B cell (primary cell): ENCODE data around the gene CD200. TPM values are rescaled to one million over a fixed set of nuclear protein-coding genes. Genes with fewer than 3 reads are reported as not detected.
"Not testable (repeated sequence)": the region's sequence is repeated elsewhere in the genome, so short reads cannot be mapped to it uniquely, and the experiment has no call there.

Experiments used
- ATAC-seq: fragments of 200-7000 bp; cut with Tn5 transposase; one replicate; pipeline ENCODE4 v1.10.0; 2021; ENCODE audit warnings: low read depth, mild to moderate bottlenecking, moderate number of reproducible peaks, moderate library complexity
- CTCF ChIA-PET: fragments of 350-600 bp; sonication (Branson Sonifier 250); formaldehyde crosslinking; loops from one replicate; lab custom pipeline; 2021; ENCODE audit warnings: antibody characterized with exemption, inconsistent platforms; lab: Charles Lee
- POLR2A ChIA-PET: fragments of 350-600 bp; sonication (Branson Sonifier 250); formaldehyde crosslinking; loops from one replicate; lab custom pipeline; 2021; ENCODE audit warnings: antibody characterized with exemption; lab: Charles Lee
- DNase-seq: peaks from one replicate; pipeline ENCODE4 v3.0.0; 2013
- H2AFZ ChIP-seq: 2 replicates; pipeline ENCODE4 v1.6.1; 2012; ENCODE audit warnings: mild to moderate bottlenecking, low read depth, low read length; ENCODE audit not compliant: insufficient read depth, poor library complexity, severe bottlenecking
- H3K27ac ChIP-seq, 2 donors: 1 replicate in 1 of 2; 2 replicates in 1 of 2; pipeline ENCODE4 v1.5.1; 2012 to 2013; ENCODE audit warnings: low read length in 2 of 2, mild to moderate bottlenecking in 2 of 2, moderate library complexity in 1 of 2
- H3K27me3 ChIP-seq, 4 experiments: fragments of 200-600 bp in 1 of 4; sonication (generic) in 1 of 4; replicated peaks in 1 of 4; 1 replicate in 2 of 4; 2 replicates in 2 of 4; pipeline versions ENCODE4 v1.6.1 to v1.7.0; 2013 to 2016; ENCODE audit warnings: low read length in 3 of 4, mild to moderate bottlenecking in 2 of 4, mixed read lengths in 1 of 4, moderate library complexity in 1 of 4; ENCODE audit not compliant: insufficient read depth in 4 of 4, control insufficient read depth in 3 of 4; ENCODE audit errors: control extremely low read depth in 1 of 4
- H3K36me3 ChIP-seq, 2 experiments: replicated peaks in 1 of 2; 1 replicate in 1 of 2; 2 replicates in 1 of 2; pipeline versions ENCODE4 v1.6.1 to v1.7.1; 2013; ENCODE audit warnings: low read length in 1 of 2; ENCODE audit not compliant: insufficient read depth in 2 of 2, control insufficient read depth in 1 of 2; ENCODE audit errors: control extremely low read depth in 1 of 2, extremely low read depth in 1 of 2
- H3K4me1 ChIP-seq, 2 donors: fragments of 200-600 bp in 1 of 2; sonication (generic) in 1 of 2; 1 replicate in 1 of 2; 2 replicates in 1 of 2; pipeline versions ENCODE4 v1.5.1 to v1.6.1; 2013 to 2017; ENCODE audit warnings: low read length in 2 of 2; ENCODE audit not compliant: control insufficient read depth in 2 of 2, insufficient read depth in 2 of 2
- H3K4me2 ChIP-seq: replicated peaks from 2 replicates; pipeline ENCODE3; 2012; ENCODE audit warnings: mild to moderate bottlenecking, low read depth, low read length; ENCODE audit not compliant: poor library complexity, severe bottlenecking
- H3K4me3 ChIP-seq, 5 experiments: fragments of 200-600 bp in 1 of 5; sonication (generic) in 1 of 5; 1 replicate in 3 of 5; 2 replicates in 2 of 5; pipeline versions ENCODE4 v1.5.1 to v1.7.0; 2011 to 2016; ENCODE audit warnings: low read length in 4 of 5, mild to moderate bottlenecking in 4 of 5, low read depth in 2 of 5, control low read depth in 1 of 5, moderate library complexity in 1 of 5; ENCODE audit not compliant: insufficient read depth in 1 of 5; ENCODE audit errors: control extremely low read depth in 1 of 5, extremely low read depth in 1 of 5
- H3K79me2 ChIP-seq: fragments of 200-600 bp; sonication (generic); one replicate; pipeline ENCODE4 v1.6.0; 2016; ENCODE audit warnings: low read length; ENCODE audit not compliant: control insufficient read depth, insufficient read depth
- H3K9ac ChIP-seq: fragments of 200-600 bp; sonication (generic); 2 replicates; pipeline ENCODE4 v1.6.1; 2017; ENCODE audit warnings: mild to moderate bottlenecking, low read length, moderate library complexity
- H3K9me3 ChIP-seq, 3 donors: one replicate each; pipeline versions ENCODE4 v1.6.1 to v1.7.1; 2013; ENCODE audit warnings: low read length in 2 of 3; ENCODE audit not compliant: control insufficient read depth in 2 of 3, insufficient read depth in 1 of 3; ENCODE audit errors: control extremely low read depth in 1 of 3
- H4K20me1 ChIP-seq: 2 replicates; pipeline ENCODE4 v1.6.0; 2012; ENCODE audit warnings: mild to moderate bottlenecking, low read length; ENCODE audit not compliant: insufficient read depth, control insufficient read depth, poor library complexity, severe bottlenecking
- H3K27ac Mint-ChIP-seq: one replicate; pipeline ENCODE4 v1.8.0; 2021; ENCODE audit warnings: mixed read lengths
- H3K27me3 Mint-ChIP-seq: one replicate; pipeline ENCODE4 v1.8.0; 2021; ENCODE audit warnings: mixed read lengths
- H3K4me1 Mint-ChIP-seq: one replicate; pipeline ENCODE4 v1.8.0; 2021; ENCODE audit warnings: mixed read lengths
- H3K4me3 Mint-ChIP-seq: one replicate; pipeline ENCODE4 v1.8.0; 2021; ENCODE audit warnings: mixed read lengths
- H3K9me3 Mint-ChIP-seq: one replicate; pipeline ENCODE4 v1.8.0; 2022; ENCODE audit warnings: mixed read lengths; ENCODE audit not compliant: insufficient read depth
- CTCF ChIP-seq: fragments of 200-600 bp; IDR thresholded peaks from one replicate; pipeline ENCODE4 v1.8.0; 2022; ENCODE audit warnings: antibody characterized with exemption, mild to moderate bottlenecking
- EZH2 ChIP-seq: IDR thresholded peaks from 2 replicates; pipeline ENCODE4 v1.6.1; 2012; ENCODE audit warnings: borderline replicate concordance, low read depth, mild to moderate bottlenecking, moderate library complexity, low read length; ENCODE audit not compliant: insufficient read depth, poor library complexity, severe bottlenecking
- WGBS: methylation state at CpG from one replicate; pipeline ENCODE4 v1.1.5; 2013; ENCODE audit warnings: missing lambda C conversion rate; ENCODE audit not compliant: insufficient coverage; 5-methylcytosine and 5-hydroxymethylcytosine counted together
- intact Hi-C: fragments of 100-400 bp; cut with micrococcal nuclease; formaldehyde crosslinking; loops from one replicate; pipeline ENCODE4 v1.10.0; 2022
- polyA plus RNA-seq: library from polyadenylated mRNA; depleted of rRNA; stranded (reverse); fragments of >200 nt; gene quantifications from 2 replicates; pipeline ENCODE4 v1.2.3, GENCODE V29; 2012
- total RNA-seq, 2 donors: library from RNA; stranded (reverse); fragments of 120-200 nt in 1 of 2; gene quantifications; 1 replicate in 1 of 2; 2 replicates in 1 of 2; pipeline versions ENCODE4 v1.2.3 to v1.2.4, GENCODE V29; 2013 to 2022

Gene CD200
- total and polyA plus RNA-seq, 2 donors (not counting 1 experiment from before 2014, with no cell fraction given): 35.0 to 49.9 TPM

GRCh38 chr3:112401617-112402016, 68.7 kb downstream of the CD200 start:
- no CpG with 5 or more reads among the region's 2 CpGs for WGBS

GRCh38 chr3:112403103-112403502, 70.1 kb downstream of the CD200 start:
- Histone ChIP-seq H3K27me3 (no peaks in the 10 kb centered on the region), H4K20me1 (no peaks in the 10 kb centered on the region), H3K4me3 (no peak overlapping the region), H3K27ac (no peak overlapping the region), H3K79me2 (no peaks in the 10 kb centered on the region), H3K4me1 (peaks cover 12 to 15% of the 10 kb centered on the region in 2 donors), H2AFZ (no peak overlapping the region), H3K4me2 (no peak overlapping the region), H3K9ac (no peak overlapping the region), H3K36me3 (no peaks in the 10 kb centered on the region), H3K9me3 (no peaks in the 10 kb centered on the region)
- Mint-ChIP-seq H3K9me3 (no peaks in the 10 kb centered on the region), H3K4me1 (peaks cover 16% of the 10 kb centered on the region), H3K4me3 (no peak overlapping the region), H3K27me3 (no peaks in the 10 kb centered on the region), H3K27ac (no peak overlapping the region)
- intact Hi-C loops: loop anchor here (10.0 kb wide), 1 partner anchor 48 kb away; no protein-coding TSS in a partner anchor
- DNase-seq (no peak), ATAC-seq (no peak)
- TF ChIP-seq EZH2 (no peak), CTCF (no peak)
- WGBS: 100% methylated on average over 1 of the region's 2 CpGs
- CTCF ChIA-PET: interaction anchor here (1.3 kb wide), 1 partner anchor 99 kb away, joined by 3 read pairs; no protein-coding TSS in a partner anchor
- POLR2A ChIA-PET: no interaction called here

More at GRCh38 chr3:112401617-112402016, 68.7 kb downstream of the CD200 start:
- intact Hi-C loops: loop anchor here (10.0 kb wide), 1 partner anchor 47 kb away; no protein-coding TSS in a partner anchor
- no peaks in the 10 kb centered on the region for H3K9me3 Mint-ChIP-seq
- ATAC-seq (no peak), DNase-seq (no peak)
- TF ChIP-seq EZH2: no peak
- TF ChIP-seq CTCF: no peak
- no peaks in the 10 kb centered on the region for H3K27me3 ChIP-seq
- peaks cover 3% of the 10 kb centered on the region for H3K4me1 Mint-ChIP-seq
- no peak overlapping the region for H2AFZ ChIP-seq
- ChIA-PET CTCF (interaction anchor here (1.0 kb wide), 1 partner anchor 69 kb away, joined by 3 read pairs; the partner anchor contains the start of gene CD200), POLR2A (no interaction called here)
- no peaks in the 10 kb centered on the region for H3K27me3 Mint-ChIP-seq
- peaks cover 0 to 3% of the 10 kb centered on the region in 2 donors for H3K4me1 ChIP-seq
- no peaks in the 10 kb centered on the region for H3K79me2 ChIP-seq
- H3K4me3 Mint-ChIP-seq: no peak overlapping the region
- no peaks in the 10 kb centered on the region for H4K20me1 ChIP-seq
- no peak overlapping the region for H3K27ac ChIP-seq
- H3K4me3 ChIP-seq: no peak overlapping the region
- H3K9ac ChIP-seq: no peak overlapping the region
- no peaks in the 10 kb centered on the region for H3K36me3 ChIP-seq
- H3K9me3 ChIP-seq: peaks cover 0 to 3% (median 0%) of the 10 kb centered on the region in 3 donors
- H3K4me2 ChIP-seq: no peak overlapping the region
- H3K27ac Mint-ChIP-seq: no peak overlapping the region

GRCh38 chr3:112404924-112405549, 72.1 kb downstream of the CD200 start:
- H3K27ac ChIP-seq, H4K20me1 ChIP-seq, POLR2A ChIA-PET, H3K27me3 Mint-ChIP-seq, H3K9ac ChIP-seq, H2AFZ ChIP-seq, H3K27me3 ChIP-seq, H3K79me2 ChIP-seq, H3K36me3 ChIP-seq, H3K9me3 ChIP-seq, H3K4me3 Mint-ChIP-seq, DNase-seq, H3K4me2 ChIP-seq, ATAC-seq, H3K4me3 ChIP-seq, H3K9me3 Mint-ChIP-seq, H3K27ac Mint-ChIP-seq: not testable (repeated sequence)
- intact Hi-C loops: loop anchor here (10.0 kb wide), 1 partner anchor 50 kb away; no protein-coding TSS in a partner anchor
- CTCF ChIA-PET: interaction anchor here (1.4 to 2.1 kb wide), 2 partner anchors 13 to 17 kb away, joined by 3 to 4 read pairs; no protein-coding TSS in a partner anchor
- H3K4me1 ChIP-seq: peaks cover 12 to 15% of the 10 kb centered on the region in 2 donors
- 100% methylated on average over 4 of the region's 5 CpGs for WGBS
- peaks cover 17% of the 10 kb centered on the region for H3K4me1 Mint-ChIP-seq
